22Rv1 (cell line): ENCODE data around the gene C5orf58.

Source experiments
- CTCF ChIP-seq: fragments of 450-650 bp; IDR thresholded peaks from 2 replicates; pipeline ENCODE4 v1.5.1; 2017; ENCODE audit warnings: mild to moderate bottlenecking
- ZFX ChIP-seq: fragments of 450-650 bp; IDR thresholded peaks from 2 replicates; pipeline ENCODE4 v1.6.1; 2017; ENCODE audit warnings: antibody characterized with exemption, borderline replicate concordance

GRCh38 chr5:170252109-170252508, 19.3 kb downstream of the C5orf58 start:
- TF ChIP-seq CTCF (no peak), ZFX (no peak)
